GM18520 (cell line): ENCODE results near the gene ANTXR2.
"Not testable (repeated sequence)": the region's sequence is repeated elsewhere in the genome, so short reads cannot be mapped to it uniquely, and the experiment has no call there.

Experiments used
- ATAC-seq: cut with Tn5 transposase; IDR thresholded peaks from one replicate; pipeline ENCODE4 v1.9.1; 2021; ENCODE audit not compliant: unreplicated experiment

ANTXR2 gene

DNA sequence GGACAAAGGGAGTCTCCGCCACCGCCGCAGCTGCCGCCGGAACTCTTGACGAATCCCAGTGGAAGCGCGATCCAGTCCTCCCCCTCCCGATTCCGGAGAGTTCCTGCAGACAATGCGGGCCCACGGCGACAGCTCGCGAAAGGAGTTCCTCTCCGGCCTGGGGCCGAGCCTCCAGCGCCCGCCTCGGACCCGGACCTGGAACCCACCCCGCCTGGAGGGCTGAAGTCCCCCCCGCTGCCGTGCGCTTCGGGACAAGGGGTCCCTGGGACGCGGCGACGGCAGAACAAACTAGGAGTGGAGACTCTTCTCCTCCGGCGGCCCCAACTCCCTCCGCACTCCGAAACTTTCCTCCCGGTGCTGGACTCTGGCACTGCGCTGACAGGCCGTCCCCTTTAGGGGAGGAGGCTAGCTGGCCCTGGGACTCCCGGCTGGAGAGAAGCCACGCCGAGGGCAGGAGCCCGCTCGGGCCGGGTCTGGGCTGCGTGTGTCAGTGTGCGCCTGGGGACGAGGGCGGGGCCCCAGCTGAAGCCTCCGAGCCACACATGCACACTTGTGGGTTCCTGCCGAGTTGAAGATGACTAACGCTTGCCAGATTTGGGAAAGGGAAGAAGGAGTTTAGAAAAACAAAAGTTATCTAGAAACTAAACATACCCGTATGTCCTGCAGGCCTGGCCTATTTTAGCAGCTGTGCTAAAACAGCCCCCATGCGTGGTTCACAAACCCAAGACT lies at the start of gene ANTXR2:
ANTXR2 (minus strand) TSS at position 486 of the 729 bp plus-strand sequence. CDS start 669 bp downstream, outside the sequence.
- peak; percentile 60 for ATAC-seq

DNA sequence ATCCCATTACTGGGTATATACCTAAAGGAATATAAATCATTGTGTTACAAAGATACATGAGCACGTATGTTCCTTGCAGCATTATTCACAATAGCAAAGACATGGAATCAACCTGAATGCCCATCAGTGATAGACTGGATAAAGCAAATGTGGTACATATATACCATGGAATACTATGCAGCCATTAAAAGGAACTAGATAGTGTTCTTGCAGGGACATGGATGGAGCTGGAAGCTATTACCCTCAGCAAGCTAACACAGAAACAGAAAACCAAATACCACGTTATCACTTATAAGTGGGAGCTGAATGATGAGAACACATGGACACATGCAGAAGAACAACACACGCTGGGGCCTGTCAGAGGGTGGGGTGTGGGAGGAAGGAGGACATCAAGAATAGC lies 48.8 kb upstream of the ANTXR2 start:
- ATAC-seq = not testable (repeated sequence)

DNA sequence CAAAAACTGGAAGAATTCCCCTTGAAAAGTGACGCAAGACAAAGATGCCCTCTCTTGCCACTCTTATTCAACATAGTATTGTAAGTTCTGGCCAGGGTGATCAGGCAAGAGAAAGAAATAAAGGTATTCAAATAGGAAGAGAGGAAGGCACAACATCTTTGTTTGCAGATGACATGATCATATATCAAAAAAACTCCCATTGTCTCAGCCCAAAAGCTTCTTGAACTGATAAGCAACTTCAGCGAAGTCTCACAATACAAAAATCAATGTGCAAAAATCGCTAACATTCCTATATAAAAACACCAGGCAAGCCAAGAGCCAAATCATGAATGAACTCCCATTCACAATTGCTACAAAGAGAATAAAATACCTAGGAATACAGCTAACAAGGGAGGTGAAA lies 46.6 kb upstream of the ANTXR2 start:
- not testable (repeated sequence) for ATAC-seq

DNA sequence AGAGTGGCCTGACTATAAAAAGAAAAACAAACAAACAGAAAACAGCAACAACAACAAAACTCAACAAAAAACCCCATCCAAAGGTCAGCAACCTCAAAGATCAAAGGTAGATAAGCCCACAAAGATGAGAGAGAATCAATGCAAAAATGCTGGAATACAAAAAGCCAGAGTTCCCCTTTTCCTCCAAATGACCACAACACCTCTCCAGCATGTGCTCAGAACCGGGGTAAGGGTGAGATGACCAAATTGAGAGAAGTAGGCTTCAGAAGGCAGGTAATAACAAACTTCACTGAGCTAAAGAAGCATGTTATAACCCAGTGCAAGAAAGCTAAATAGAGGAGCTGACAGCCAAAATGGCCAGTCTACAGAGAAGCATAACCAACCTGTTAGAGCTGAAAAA lies 43.5 kb upstream of the ANTXR2 start:
- no peak for ATAC-seq

DNA sequence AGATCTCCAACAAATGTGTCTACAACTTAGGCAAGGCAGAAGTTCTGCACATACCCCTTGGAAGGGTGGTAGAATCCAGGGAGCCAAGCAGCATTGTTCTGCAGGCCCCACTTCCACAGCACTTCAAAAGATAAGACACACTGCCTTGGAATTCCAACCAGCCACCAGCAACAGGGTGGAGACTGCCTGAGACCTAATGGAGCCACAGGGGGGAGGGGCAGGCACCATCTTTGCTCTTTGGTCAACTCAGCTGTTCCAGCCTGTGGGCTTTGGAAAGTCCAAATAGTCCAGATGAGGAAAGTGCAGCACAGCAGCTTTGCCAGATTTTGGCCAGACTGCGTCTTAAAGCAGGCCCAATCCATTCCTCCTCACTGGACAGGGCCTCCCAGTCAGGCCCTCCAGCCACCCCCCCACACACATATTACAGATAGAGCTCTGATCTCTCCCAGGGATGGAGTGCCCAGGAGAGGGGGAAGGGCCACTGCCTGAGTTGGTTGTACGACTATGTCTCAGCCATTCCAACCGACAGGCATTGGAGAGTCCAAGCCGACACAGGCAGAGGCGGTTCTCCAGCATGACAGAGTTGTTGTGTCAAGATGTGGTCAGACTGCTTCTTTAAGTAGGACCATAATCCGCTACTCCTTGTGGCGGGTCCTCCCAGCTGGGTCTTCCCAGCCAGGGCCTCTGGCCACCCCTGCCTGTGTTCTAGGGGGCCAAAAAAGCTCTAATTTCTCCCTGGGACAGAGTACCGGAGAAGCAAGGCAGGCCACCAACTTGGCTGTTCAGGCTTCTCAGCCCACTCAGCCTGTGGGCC lies 42.5 kb upstream of the ANTXR2 start:
- ATAC-seq = no peak

DNA sequence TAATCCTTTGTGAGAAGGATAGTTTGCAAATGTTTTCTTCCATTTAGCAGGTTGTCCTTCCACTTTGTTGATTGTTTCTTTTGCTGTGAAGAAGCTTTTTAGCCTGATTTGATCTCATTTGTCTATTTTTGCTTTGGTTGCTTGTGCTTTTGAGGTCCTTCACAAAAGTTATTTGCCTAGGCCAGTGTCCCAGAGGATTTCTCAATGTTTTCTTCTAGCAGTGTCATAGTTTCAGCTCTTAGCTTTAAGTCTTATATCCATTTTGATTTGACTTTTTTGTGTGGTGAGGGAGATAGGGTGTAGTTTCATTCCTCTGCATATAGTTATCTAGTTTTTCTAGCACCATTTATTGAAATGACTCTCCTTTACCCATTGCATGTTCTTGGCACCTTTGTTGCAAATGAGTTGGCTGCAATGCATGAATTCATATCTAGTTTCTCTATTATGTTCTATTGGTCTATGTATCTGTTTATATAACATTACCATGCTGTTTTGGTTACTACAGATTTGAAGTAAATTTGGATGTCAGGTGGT lies 41.8 kb upstream of the ANTXR2 start:
- no peak for ATAC-seq

DNA sequence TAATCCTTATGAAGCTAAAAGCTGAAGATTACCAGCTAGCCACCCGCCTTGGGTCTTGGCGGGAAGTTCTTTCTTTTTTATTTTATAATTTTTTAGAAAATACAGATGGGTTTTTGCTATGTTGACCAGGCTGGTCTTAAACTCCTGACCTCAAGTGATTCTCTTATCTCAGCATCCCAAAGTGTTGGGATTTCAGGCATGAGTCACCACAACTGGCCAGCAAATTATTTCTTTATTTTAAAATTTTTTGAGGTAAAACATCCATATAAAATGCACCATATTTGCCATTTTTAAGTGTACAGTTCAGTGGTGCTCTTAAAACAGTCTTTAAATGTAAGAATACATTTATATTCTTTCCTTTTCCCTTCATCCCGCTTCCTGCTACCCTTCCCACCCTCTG lies 40.6 kb upstream of the ANTXR2 start:
- ATAC-seq = no peak

DNA sequence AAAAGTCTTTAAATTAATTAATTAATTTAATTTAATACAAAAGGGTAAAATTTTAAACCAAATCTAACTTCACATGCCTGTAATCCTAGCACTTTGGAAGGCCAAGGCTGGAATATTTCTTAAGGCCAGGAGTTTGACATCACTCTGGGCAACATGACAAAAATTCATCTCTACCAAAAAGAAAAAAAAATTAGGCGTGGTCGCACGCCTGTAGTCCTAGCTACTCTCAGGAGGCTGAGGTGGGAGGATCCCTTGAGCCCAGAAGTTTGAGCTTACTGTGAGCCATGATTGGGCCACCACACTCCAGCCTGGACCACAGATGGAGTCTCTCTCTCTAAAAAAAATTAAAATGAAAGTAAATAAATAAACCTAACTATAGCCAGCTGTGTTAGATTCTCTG lies 39.2 kb upstream of the ANTXR2 start:
- no peak for ATAC-seq

DNA sequence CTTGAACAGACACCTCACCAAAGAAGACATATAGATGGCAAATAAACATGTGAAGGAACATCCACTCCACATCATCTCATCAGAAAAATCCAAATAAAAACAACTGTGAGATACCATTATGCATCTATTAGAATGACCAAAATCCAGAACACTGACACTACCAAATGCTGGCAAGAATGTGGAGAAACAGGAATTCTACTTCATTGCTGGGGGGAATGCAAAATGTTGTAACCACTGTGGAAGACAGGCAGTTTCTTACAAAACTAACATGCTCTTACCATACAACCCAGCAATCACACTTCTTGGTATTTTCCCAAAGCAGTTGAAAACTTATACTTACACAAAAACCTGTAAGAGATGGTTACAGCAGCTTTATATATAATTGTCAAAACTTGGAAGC lies 38.2 kb upstream of the ANTXR2 start:
- no peak for ATAC-seq

DNA sequence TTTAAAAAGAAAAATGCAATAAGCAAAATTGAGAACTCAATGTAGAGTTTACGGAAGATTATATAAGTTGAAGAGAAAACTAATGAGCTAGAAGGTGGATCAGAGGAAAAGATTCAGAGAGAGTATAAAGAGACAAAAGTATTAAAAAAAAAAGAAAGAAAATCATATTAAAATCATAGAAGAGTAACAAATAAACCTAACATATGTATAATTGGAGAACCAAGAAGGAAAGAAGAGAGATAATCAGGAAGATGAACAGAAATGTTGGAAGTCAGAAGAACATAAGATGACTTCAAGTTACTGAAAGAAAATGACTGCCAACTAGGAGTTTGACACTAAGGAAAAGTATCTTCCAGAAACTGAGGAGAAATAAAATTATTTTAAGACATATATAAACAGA lies 34.3 kb upstream of the ANTXR2 start:
- no peak for ATAC-seq

DNA sequence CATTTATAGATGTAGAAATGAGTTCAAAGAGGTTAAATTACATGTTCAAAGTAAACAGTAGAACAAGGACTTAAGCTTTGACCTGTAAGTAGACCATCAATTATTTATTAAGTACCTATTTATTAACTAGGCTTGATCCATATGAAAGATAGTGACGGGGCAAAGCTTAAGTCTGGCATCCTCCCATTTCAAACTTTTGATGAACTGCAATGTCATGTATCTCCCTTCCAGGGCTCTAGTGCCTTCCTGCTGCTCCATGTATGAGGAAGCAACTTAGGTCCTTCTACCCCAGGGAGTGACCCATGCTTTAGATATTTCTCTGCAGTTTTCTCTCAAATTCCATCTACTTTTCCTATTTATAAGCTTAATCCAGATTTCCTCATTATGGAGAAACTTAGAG lies 31.9 kb upstream of the ANTXR2 start:
- no peak for ATAC-seq

DNA sequence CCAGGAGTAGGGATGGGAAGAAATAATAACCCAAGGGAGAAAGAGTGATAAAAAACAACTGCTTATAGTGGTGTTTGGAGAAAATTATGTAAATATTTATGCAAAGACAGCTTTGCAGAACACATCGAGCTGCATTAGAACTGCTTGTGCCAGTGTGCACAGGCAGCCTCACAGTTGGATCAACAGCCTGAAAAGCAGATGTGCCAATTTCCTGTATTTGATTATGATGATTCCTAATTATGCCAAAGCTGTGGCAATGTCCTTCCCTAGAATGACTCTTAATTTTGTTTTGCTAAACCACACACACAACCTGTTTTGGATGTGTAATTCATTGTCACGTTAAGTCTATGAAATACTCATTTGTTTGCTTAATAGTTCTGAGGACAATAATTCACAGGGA lies 30.6 kb upstream of the ANTXR2 start:
- no peak for ATAC-seq

DNA sequence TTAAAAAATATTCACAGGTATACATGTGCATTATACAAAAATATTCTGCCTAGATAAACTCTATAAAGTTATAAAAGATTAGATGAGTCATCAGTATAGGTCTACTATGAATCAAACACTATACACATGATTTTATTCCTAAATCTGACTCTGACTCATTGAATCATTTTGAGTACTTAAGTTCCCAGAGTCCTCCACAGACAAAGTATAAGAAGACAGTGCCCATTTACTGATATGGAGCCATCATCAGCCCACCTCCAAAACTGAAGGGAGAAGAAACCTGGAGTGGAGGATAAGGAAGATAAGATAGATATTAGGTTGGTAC lies 28.7 kb upstream of the ANTXR2 start:
- no peak for ATAC-seq

DNA sequence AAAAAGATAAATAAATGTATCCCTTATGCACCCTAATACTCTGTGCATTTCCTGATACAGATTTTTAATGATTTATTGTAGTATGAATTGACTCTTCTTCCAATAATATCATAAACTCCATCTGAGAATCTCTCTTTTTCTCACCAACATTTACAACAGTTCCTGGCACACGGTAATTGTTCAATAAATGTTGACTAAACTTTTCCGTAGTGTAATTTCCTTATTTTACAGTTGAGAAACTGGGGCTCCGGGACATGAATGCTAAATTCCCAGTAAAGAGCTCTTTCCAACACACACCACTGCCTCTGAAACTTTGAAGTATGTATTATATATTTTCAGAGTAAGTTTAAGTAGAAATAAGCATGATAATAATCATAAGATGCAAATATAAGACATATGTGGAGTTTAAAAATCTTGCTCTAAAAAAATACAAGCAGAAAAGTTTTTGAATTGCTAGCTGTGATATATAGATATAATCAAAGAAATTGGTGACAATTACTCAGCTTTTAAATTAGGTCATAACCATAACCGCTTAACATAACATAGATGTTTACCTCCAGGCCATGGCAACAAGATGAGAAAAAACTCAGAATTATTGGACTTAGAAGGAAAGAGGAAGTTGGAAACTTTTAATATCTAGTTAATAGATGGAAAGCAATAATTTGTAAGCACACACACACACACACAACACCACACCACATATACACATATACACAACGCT lies 28.2 kb upstream of the ANTXR2 start:
- no peak for ATAC-seq

DNA sequence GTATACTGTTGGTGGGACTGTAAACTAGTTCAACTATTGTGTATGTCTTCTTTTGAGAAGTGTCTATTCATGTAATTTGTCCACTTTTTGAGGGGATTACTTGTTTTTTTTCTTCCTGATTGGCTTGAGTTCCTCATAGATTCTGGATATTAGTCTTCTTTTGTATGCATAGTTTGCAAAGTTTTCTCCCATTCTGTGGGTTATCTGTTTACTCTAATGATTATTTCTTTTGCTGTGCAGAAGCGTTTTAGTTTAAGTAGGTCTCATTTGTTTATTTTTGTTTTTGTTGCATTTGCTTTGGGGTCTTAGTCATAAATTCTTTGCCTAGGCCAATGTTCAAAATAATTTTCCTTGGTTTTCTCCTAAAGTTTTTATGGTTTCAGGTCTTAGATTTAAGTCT lies 26.6 kb upstream of the ANTXR2 start:
- no peak for ATAC-seq

DNA sequence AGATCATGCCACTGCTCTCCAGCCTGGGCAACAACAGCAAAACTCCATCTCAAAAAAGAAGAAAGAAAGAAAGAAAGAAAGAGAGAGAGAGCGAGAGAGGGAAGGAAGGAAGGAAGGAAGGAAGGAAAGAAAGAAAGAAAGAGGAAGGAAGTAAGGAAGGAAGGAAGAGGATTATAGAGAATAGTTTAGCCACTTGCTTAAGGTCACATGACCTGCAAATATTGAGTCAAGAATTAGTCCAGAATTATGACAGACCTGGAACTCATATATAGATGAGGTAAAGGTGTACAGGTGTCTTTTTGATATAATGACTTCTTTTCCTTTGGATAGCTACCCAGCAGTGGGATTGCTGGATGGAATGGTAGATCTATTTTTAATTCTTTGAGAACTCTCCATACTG lies 25.6 kb upstream of the ANTXR2 start:
- no peak for ATAC-seq

DNA sequence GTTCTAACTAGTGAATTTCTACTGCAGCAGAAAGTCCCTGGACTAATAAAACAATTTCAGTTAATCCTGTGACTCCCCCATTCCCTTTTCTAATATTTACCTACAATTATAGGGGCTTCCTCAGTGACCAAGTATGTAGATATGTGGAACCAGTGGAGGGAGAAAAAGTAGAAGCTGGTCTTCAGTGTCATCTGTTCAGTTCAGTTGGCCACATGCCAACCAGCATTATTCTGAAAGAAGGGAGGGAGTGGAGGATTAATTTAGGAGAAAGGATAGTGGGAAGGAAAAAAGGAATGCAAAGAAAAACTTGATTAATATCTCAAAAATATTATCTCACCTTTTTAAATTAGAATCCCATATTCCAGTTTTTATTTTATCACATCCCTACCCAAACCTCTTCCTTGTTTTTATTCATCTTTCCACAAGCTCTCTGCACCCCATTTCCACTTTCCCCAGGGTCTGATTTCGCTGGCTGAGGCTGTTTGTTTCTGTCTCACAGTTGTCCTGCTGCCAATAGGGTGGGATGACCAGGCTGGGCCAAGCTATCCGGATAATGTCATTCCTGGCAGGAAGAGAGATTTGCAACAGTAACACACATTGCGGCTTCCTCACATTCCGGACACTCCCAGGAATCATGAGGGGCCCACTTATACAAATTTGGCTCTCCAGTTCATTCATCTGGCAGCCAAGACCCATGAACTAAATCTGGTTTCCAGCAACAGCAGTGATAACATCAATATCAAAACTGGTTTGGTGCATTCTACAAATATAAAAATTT lies 24.6 kb upstream of the ANTXR2 start:
- no peak for ATAC-seq

DNA sequence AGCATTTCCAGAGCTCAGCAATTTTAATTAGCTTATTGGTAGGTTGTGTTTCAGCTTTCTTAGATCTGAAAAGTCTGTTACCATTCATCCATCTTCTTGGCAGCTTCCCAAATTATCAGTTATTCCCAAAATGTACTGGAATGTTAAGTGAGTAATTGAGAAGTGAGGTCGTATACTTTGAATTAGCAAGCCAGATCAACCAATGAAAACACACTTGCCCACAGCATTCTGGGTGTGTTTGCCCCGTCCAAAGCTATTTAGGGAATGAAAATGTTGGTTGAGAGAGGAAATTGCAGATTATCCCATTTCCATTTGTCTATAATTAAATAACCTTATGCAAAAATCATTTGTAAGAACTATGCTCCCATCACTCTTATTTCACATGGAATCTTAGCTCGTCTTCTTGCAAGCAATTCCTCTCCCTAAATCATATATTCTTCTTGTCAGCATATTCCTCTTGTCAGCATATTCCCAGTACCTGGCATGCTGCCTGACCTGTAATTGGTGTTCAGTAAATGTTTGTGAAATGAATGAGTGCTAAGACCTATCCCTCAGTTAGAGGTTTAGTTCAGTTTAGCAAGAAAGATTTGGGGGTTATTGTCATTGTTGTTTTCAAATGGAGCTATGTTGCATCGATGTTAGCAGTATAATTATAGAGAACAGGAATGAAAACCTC lies 23.3 kb upstream of the ANTXR2 start:
- no peak for ATAC-seq

DNA sequence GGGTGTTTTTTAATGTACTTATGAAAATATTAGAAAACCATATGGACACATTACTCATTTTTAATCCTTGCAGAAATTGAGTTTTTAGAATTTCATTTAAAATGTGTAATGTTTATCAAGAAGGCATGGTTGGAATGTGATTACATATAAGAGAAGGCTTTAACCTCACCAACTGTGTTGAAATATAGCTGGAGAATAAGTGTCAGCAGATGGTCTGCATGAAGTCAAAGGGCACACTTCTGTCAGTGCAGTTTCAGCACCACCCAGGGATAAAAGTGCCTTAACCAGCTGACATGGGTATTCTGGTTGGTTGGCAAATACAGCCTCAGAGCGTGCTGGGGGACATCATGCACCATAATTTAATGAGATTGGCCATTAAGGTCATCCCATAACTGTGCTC lies 21.2 kb upstream of the ANTXR2 start:
- no peak for ATAC-seq

DNA sequence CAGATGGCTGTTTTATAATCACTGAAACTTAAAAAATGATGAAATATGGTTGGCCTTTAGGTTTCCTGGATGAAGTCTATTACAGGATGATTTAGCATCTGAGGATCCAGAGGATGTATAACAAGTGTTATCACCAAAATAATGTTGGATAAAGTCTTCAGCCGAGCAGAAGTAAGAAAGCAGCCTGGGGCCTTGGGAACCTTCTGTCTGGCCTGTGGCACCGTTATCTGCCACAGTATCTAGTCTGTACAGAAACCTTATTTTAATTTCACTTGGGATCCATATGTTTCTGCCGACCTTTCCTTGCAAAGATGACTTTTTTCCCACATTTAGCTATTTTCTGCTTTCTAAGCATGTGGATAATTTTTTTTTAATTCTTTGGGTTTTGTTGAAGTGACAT lies 20.5 kb upstream of the ANTXR2 start:
- ATAC-seq = no peak
